Measurements from ENCODE around the gene MAP2K3.
"Not testable (repeated sequence)": the region's sequence is repeated elsewhere in the genome, so short reads cannot be mapped to it uniquely, and the experiment has no call there.

The MAP2K3 gene

GRCh38 chr17:21310766-21311602, 26.5 kb downstream of the MAP2K3 start:
- DNase-seq (ENCODE audit: low read depth): not testable (repeated sequence)

DNA sequence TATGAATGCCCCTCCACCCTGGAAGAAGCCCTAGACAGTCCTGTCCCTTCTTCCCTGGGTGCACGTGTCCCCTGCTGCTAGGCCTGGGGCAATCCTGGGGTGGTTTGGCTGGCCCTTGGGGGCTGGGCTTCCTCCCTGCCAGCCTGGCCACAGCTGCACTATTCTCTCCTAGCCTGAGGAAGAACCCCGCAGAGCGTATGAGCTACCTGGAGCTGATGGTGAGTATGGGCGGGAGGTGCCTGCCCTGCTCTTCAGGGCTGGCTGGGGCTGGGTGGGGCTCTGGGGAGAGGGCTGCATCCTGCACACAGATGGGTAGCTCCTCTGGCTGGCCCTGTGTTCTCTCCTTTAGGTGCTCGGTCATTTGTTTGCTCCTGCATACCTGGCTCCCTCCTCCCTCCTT, 28.8 kb downstream of the MAP2K3 start:
- TF ChIP-seq, protein P1, sequence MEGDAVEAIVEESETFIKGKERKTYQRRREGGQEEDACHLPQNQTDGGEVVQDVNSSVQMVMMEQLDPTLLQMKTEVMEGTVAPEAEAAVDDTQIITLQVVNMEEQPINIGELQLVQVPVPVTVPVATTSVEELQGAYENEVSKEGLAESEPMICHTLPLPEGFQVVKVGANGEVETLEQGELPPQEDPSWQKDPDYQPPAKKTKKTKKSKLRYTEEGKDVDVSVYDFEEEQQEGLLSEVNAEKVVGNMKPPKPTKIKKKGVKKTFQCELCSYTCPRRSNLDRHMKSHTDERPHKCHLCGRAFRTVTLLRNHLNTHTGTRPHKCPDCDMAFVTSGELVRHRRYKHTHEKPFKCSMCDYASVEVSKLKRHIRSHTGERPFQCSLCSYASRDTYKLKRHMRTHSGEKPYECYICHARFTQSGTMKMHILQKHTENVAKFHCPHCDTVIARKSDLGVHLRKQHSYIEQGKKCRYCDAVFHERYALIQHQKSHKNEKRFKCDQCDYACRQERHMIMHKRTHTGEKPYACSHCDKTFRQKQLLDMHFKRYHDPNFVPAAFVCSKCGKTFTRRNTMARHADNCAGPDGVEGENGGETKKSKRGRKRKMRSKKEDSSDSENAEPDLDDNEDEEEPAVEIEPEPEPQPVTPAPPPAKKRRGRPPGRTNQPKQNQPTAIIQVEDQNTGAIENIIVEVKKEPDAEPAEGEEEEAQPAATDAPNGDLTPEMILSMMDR (IDR thresholded peaks at IDR 0.05; ENCODE audit: low read length, missing control alignments): no peak
- H3K4me3 ChIP-seq (replicated peaks; ENCODE audit: low read depth, low read length): no peak overlapping the region
- DNase-seq (ENCODE audit: low read depth): no peak

More at GRCh38 chr17:21310766-21311602, 26.5 kb downstream of the MAP2K3 start:
- not testable (repeated sequence) for H3K4me3 ChIP-seq (replicated peaks; ENCODE audit: low read depth, low read length)

GRCh38 chr17:21313761-21314160, 29.2 kb downstream of the MAP2K3 start:
- H3K4me3 ChIP-seq (replicated peaks; ENCODE audit: low read depth, low read length); DNase-seq (ENCODE audit: low read depth): not testable (repeated sequence)

DNA sequence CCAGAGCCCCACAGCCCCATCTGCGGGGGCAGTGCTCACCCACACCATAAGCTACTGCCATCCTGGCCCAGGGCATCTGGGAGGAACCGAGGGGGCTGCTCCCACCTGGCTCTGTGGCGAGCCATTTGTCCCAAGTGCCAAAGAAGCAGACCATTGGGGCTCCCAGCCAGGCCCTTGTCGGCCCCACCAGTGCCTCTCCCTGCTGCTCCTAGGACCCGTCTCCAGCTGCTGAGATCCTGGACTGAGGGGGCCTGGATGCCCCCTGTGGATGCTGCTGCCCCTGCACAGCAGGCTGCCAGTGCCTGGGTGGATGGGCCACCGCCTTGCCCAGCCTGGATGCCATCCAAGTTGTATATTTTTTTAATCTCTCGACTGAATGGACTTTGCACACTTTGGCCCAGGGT, 29.8 kb downstream of the MAP2K3 start:
- DNase-seq (ENCODE audit: low read depth); H3K4me3 ChIP-seq (replicated peaks; ENCODE audit: low read depth, low read length): not testable (repeated sequence)

DNA sequence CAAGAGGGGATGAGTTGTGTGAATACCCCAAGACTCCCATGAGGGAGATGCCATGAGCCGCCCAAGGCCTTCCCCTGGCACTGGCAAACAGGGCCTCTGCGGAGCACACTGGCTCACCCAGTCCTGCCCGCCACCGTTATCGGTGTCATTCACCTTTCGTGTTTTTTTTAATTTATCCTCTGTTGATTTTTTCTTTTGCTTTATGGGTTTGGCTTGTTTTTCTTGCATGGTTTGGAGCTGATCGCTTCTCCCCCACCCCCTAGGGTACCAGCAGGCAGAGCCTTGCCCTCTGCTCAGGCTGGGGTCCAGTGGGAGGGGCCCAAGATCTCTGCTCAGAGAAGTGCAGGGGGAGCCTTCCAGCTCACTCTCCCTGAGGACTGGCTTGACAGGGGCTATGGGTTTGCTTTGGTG, 30.2 kb downstream of the MAP2K3 start:
- DNase-seq (ENCODE audit: low read depth); H3K4me3 ChIP-seq (replicated peaks; ENCODE audit: low read depth, low read length): not testable (repeated sequence)

GRCh38 chr17:21315246-21316000, 30.9 kb downstream of the MAP2K3 start:
- H3K4me3 ChIP-seq (replicated peaks; ENCODE audit: low read depth, low read length); DNase-seq (ENCODE audit: low read depth): not testable (repeated sequence)

DNA sequence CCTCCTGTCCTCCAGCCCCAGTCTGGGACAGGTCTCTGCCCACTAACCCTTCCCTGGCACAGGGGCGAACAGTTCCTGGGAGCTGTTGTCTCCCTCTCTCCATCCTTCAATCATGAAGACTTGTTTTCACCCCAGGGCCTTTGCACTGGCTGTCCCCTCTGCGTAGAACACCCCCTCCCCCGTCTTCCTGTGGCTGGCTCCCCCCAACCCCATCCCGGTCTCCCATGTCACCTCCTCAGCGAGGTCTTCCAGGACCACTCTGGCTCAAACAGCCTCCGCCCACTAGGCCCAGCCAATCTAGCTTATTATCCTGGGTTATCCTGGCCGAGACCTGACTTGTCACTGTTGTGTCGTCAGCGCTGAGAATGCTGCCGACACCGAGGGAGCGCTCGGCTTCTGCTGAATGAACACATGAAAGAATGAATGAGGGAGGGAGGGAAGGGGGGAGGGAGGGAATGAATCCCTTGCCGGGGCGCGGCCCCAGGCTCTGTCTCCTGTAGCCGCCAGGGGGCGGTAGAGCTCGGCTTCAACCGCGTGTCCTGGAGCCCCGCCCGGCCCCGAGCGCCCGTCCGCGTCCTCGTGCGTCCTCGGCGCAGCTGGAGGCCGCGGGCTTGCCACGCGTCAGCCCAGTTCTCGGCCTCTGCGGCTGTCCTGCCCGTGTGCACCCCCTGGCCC, 31.8 kb downstream of the MAP2K3 start:
- not testable (repeated sequence) for H3K4me3 ChIP-seq (replicated peaks; ENCODE audit: low read depth, low read length); DNase-seq (ENCODE audit: low read depth)

- H3K4me3 ChIP-seq (replicated peaks; ENCODE audit: low read depth, low read length): not testable (repeated sequence)
Observed at GRCh38 chr17:21316887-21317500, 32.5 kb downstream of the MAP2K3 start.

GRCh38 chr17:21317821-21318220, 33.3 kb downstream of the MAP2K3 start:
- H3K4me3 ChIP-seq (replicated peaks; ENCODE audit: low read depth, low read length); DNase-seq (ENCODE audit: low read depth): not testable (repeated sequence)

More at GRCh38 chr17:21316887-21317500, 32.5 kb downstream of the MAP2K3 start:
- peak; percentile 19 for DNase-seq (ENCODE audit: low read depth)

- TF ChIP-seq, protein P1 (IDR thresholded peaks at IDR 0.05; ENCODE audit: low read length, missing control alignments): no peak
- no peak for DNase-seq (ENCODE audit: low read depth)
- no peak overlapping the region for H3K4me3 ChIP-seq (replicated peaks; ENCODE audit: low read depth, low read length)
Observed at GRCh38 chr17:21318439-21318838, 33.9 kb downstream of the MAP2K3 start.

GRCh38 chr17:21318856-21319255, 34.3 kb downstream of the MAP2K3 start:
- not testable (repeated sequence) for DNase-seq (ENCODE audit: low read depth); H3K4me3 ChIP-seq (replicated peaks; ENCODE audit: low read depth, low read length)

GRCh38 chr17:21319256-21319655, 34.7 kb downstream of the MAP2K3 start:
- not testable (repeated sequence) for DNase-seq (ENCODE audit: low read depth); H3K4me3 ChIP-seq (replicated peaks; ENCODE audit: low read depth, low read length)

GRCh38 chr17:21319686-21320375, 35.3 kb downstream of the MAP2K3 start:
- DNase-seq (ENCODE audit: low read depth); H3K4me3 ChIP-seq (replicated peaks; ENCODE audit: low read depth, low read length): not testable (repeated sequence)

DNA sequence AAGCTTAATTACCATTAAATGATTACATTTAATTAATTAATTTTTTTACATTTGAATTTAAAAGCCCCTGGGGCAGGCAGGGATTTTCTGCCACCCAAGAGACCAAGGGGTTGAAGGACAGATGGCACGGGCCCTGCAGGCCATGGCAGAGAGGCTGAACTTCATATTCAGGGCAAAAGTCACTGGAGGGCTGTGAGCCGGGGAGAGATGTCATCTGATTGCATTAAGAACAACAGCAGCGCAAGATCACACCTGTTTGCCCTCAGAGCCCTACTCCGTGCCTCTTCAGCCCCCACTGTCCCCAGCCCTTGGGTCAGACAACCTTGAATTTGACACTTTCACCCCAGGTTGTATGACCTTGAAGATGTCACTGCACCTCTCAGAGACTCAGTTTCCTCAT, 35.9 kb downstream of the MAP2K3 start:
- not testable (repeated sequence) for DNase-seq (ENCODE audit: low read depth); H3K4me3 ChIP-seq (replicated peaks; ENCODE audit: low read depth, low read length)

DNA sequence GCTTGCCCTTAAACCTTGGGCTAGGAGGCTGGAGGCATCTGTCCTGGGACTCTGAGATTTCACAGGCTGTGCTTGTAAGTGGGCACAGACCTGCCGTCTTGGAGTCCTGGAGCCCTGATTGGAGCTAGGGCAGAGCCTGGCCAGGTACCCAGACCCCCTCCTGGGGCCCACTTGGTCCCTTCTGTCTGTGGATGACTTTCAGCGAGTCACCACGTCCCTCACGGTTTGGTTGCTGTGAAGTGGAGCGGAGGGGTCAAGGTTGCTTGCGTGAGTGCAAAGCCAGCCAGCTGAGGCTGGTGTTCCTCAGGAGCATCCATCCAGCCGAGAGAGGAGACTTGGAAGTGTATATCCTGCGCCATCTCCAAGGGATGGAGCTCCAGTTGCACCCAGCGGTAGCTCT, 36.5 kb downstream of the MAP2K3 start:
- not testable (repeated sequence) for DNase-seq (ENCODE audit: low read depth)

More for the DNA sequence above, 36.5 kb downstream of the MAP2K3 start:
- H3K4me3 ChIP-seq (replicated peaks; ENCODE audit: low read depth, low read length): not testable (repeated sequence)
